NT2/D1 (cell line): Measurements from ENCODE around the gene CACNG6.

Experiments
- SUZ12 ChIP-seq: IDR thresholded peaks from 2 replicates; pipeline ENCODE4 v1.6.1; 2011; ENCODE audit not compliant: insufficient read length, insufficient read depth; ENCODE audit errors: extremely low read depth
- YY1 ChIP-seq: IDR thresholded peaks from 2 replicates; pipeline ENCODE4 v1.6.1; 2011; ENCODE audit not compliant: insufficient read length, insufficient read depth
- ZNF274 ChIP-seq: IDR thresholded peaks from 2 replicates; pipeline ENCODE4 v1.6.1; 2011; ENCODE audit warnings: mild to moderate bottlenecking, low read depth, low read length

- no peak for TF ChIP-seq YY1
- TF ChIP-seq ZNF274 = no peak
- no peak for TF ChIP-seq SUZ12
Measured at GRCh38 chr19:53985863-53986262, 5.6 kb upstream of the CACNG6 start.
